IPS-18c (cell line): ENCODE data around the gene ZNF723.
"Not testable (repeated sequence)": the region's sequence is repeated elsewhere in the genome, so short reads cannot be mapped to it uniquely, and the experiment has no call there.

Source experiments
- H3K4me3 ChIP-seq: 2 replicates; pipeline ENCODE4 v1.7.0; 2013; ENCODE audit warnings: low read depth, mild to moderate bottlenecking, low read length, moderate library complexity; ENCODE audit not compliant: insufficient read depth
- H3K9me3 ChIP-seq: one replicate; pipeline ENCODE4 v1.6.1; 2013; ENCODE audit warnings: mild to moderate bottlenecking, low read length, moderate library complexity; ENCODE audit not compliant: control insufficient read depth, insufficient read depth

Gene ZNF723

DNA sequence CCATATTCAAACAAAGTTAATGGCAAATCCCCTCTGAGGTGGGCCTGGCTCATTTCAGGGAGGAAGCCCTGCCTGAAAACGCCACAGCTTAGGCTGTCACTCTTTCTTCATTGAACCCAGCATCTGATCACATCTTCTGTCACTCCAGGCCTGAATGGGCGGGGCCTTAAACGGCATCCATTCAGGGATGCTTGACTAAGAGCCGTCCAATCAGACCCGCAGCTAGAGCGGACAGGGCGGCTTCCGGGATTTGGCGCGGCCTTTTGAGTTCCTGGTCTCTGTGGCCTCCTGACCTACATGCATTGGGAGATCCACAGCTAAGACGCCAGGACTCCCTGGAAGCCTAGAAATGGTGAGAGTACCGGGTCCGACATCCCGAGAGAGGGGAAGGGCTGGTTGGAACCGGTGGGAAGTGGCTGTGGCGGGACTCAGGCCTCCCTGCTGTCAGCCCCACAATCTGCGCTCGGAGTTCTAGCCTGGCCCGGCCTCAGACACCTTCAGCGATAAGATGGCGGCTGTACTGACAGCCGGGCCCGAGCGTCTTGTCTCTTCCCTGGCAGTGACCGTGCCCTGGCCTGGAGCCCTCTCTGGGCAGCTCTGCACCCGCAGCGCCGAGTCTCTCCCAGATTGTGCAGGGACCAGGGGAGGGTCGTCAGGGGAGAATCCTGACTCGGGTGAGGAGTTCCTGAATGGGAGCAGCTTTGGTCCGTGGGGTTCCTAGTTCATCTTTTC, at the start of gene ZNF723:
Gene ZNF723 (plus strand): TSS at position 261 of the 732 bp plus-strand sequence. CDS start 89 bp downstream, at position 350.
- Histone ChIP-seq H3K4me3 (no peak within 1 kb of the TSS; the same call in 1 of the 2 replicates), H3K9me3 (peaks cover 15% of the 10 kb centered on the region)

DNA sequence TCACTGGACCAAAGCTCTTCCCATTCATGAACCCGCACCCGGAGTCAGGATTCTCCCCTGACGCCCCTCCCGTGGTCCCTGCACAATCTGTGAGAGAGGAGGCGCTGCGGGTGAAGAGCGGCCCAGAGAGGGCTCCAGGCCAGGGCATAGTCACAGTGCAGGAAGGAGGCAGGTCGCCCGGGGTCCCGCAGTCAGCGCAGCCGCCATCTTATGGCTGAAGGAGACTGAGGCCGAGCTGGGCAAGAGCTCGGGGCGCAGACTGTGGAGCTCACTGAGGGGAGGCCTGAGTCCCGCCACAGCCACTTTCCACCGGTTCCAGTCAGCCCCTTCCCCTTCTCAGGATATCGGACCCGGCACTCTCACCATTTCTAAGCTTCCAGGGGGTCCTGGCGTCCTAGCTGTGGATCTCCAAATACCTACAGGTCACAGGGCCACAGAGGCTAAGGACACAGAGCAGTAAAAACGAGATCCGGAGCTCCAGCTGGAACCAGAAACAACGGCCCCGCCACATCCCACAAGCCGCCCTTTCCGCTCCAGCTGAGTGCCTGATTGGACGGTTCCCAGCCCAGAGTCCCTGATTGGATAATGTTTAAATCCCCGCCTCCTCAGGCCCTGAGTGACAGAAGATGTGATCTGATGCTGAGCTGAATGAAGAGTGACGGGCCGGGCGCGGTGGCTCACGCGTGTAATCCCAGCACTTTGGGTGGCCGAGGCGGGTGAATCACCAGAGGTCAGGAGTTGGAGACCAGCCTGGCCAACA, 48.3 kb upstream of the ZNF723 start, which contains the start of gene ZNF99:
Gene ZNF99 (minus strand): TSS at position 501 of the 760 bp plus-strand sequence. CDS start 135 bp downstream, at position 366.
- peaks cover 19% of the 10 kb centered on the region for H3K9me3 ChIP-seq
- no peak within 1 kb of the TSS for H3K4me3 ChIP-seq

GRCh38 chr19:22792863-22793262, 39.2 kb upstream of the ZNF723 start:
- H3K4me3 ChIP-seq: not testable (repeated sequence)
- peaks cover 13% of the 10 kb centered on the region for H3K9me3 ChIP-seq

DNA sequence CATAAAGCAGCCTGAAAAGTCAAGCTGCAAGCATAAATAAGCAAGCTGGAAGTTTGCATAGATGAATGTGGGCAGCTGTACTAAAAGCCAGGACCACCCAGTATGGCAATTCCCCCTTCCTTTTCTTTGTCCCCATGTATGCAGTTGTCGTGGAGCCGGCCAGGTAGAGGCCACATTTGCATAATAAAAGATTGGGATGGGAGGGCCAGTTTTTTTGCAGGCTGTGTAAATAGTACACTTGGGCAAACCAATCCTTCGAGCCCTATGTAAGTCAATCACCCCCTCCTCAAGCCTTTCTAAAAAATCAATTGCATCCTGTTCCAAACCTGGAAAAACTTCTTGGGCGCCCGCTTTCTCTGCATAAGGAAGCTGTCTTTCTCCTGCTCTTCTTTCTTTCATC, 35.1 kb upstream of the ZNF723 start:
- peaks cover 25% of the 10 kb centered on the region for H3K9me3 ChIP-seq

GRCh38 chr19:22806418-22806817, 25.7 kb upstream of the ZNF723 start:
- no peak overlapping the region for H3K4me3 ChIP-seq

More for the DNA sequence above, 35.1 kb upstream of the ZNF723 start:
- H3K4me3 ChIP-seq: no peak overlapping the region

GRCh38 chr19:22807061-22807835, 24.8 kb upstream of the ZNF723 start:
- H3K9me3 ChIP-seq: peaks cover 43% of the 10 kb centered on the region
- no peak overlapping the region for H3K4me3 ChIP-seq

More at GRCh38 chr19:22806418-22806817, 25.7 kb upstream of the ZNF723 start:
- H3K9me3 ChIP-seq: peaks cover 40% of the 10 kb centered on the region

DNA sequence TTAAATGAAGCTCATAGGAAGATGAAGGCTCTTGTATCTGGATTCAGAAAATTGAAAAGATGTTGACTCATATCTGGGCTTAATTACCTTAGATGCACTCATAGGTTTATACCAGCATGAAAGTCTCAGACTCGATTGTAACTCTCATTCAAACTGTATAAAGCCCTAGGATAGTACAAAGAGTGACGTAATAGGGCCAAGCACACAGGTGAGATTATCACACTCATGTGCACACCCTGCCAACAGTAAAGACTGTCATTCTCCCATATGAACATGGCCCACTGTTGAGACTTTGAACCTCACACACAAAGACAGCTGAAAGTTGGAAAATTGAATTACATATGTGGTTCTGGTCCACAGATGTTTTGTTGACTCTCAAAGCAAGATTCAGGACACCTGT, 18.0 kb upstream of the ZNF723 start:
- peaks cover 37% of the 10 kb centered on the region for H3K9me3 ChIP-seq
- no peak overlapping the region for H3K4me3 ChIP-seq

GRCh38 chr19:22831211-22831610, 880 bp upstream of the ZNF723 start:
- H3K4me3 ChIP-seq: no peak overlapping the region
- H3K9me3 ChIP-seq: peaks cover 15% of the 10 kb centered on the region

GRCh38 chr19:22857713-22858320, 25.7 kb downstream of the ZNF723 start:
- peaks cover 12% of the 10 kb centered on the region for H3K9me3 ChIP-seq
- H3K4me3 ChIP-seq: not testable (repeated sequence)

GRCh38 chr19:22882797-22883196, 50.7 kb downstream of the ZNF723 start:
- H3K4me3 ChIP-seq: no peak overlapping the region
- peaks cover 25% of the 10 kb centered on the region for H3K9me3 ChIP-seq

DNA sequence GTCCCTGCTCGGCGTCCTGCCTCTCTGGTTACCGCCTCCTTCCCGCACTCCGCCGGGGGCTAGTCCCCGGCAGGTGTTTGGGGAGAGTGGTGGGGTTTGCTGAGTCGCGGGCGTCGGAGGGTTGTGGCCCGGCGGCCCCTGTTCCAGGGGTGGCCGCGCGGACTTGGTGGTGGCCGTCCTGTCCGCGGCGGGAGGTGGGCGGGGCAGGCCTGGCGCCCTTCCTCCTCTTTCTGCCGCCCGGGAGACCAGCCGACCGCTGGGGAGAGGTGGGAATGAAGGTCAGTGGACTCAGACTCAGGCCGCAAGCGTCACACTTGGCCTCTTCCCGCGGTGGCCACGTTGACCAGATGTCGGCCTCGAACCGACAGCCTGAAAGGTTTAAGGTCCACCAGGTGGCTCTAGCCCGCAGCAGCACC, 61.8 kb downstream of the ZNF723 start:
- H3K9me3 ChIP-seq: peaks cover 13% of the 10 kb centered on the region
- no peak overlapping the region; the same call in 1 of the 2 replicates for H3K4me3 ChIP-seq

DNA sequence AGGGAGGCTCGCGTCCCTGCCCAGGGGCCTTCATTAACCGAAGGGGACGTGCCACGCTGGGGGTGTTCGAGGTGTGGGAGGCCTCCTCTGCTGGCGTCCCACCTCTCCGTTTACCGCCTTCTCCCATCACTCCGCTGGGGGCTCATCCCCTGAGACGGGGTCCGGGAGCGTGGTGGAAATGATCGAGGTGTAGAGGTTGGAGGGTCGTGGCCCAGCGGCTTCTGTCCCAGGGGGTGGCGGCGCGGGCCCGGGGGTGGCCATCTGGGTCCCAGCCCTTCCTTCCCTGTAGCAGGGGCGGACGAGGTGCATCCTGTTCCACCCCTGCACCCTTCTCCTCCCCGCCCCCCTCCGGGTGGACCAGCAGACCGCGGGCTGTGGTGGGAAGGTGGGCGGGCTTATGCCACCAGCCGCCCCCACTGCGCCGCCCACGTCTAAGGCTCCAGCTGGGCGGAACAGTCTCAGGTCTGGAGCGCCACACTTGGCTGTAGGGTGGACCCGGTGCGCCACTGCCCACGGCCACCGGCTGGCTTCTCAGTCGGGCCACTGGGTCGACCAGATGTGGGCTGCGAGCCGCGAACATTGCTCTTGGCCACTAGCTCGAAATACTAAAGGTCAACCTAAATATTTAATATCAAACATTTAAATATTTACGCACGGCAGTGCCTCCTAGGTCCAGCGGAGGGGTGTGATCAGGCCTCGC, 69.5 kb downstream of the ZNF723 start:
- H3K9me3 ChIP-seq: peaks cover 22% of the 10 kb centered on the region
- no peak overlapping the region for H3K4me3 ChIP-seq
